K562 (cell line): ENCODE data around the gene YOD1. TPM values are rescaled to one million over a fixed set of nuclear protein-coding genes. Genes with fewer than 3 reads are reported as not detected.

ENCODE experiments used
- BMI1 ChIP-seq: fragments of 150-350 bp; IDR thresholded peaks from 2 replicates; pipeline ENCODE4 v1.6.1; 2014; ENCODE audit warnings: low read length
- BRD9 ChIP-seq: fragments of 450-650 bp; IDR thresholded peaks from 2 replicates; pipeline ENCODE4 v1.6.1; 2018; ENCODE audit warnings: low read depth; ENCODE audit not compliant: partially characterized antibody
- HNRNPLL ChIP-seq: fragments of 200-400 bp; formaldehyde crosslinking; IDR thresholded peaks from 2 replicates; pipeline ENCODE4 v1.6.1; 2017; ENCODE audit warnings: low read length, low read depth, mild to moderate bottlenecking; ENCODE audit not compliant: poor library complexity, severe bottlenecking
- KAT2B ChIP-seq: IDR thresholded peaks from one replicate; pipeline ENCODE4 v1.6.1; 2012; ENCODE audit warnings: low read depth, mild to moderate bottlenecking, control low read depth, inconsistent platforms, low read length, moderate library complexity
- KDM4B ChIP-seq, 2 experiments: fragments of 450-650 bp in 1 of 2; sonication (generic) in 1 of 2; IDR thresholded peaks; 2 replicates each; pipeline ENCODE4 v1.6.1; 2016 to 2017; ENCODE audit warnings: borderline replicate concordance in 2 of 2, antibody characterized with exemption in 1 of 2, low read depth in 1 of 2, mild to moderate bottlenecking in 1 of 2
- KLF16 ChIP-seq: IDR thresholded peaks from 2 replicates; pipeline ENCODE4 v1.6.1; 2016; ENCODE audit warnings: antibody characterized with exemption
- LARP7 ChIP-seq: fragments of 450-650 bp; IDR thresholded peaks from 2 replicates; pipeline ENCODE4 v1.6.1; 2016
- LCOR ChIP-seq: sonication (generic); formaldehyde crosslinking; IDR thresholded peaks from 2 replicates; pipeline ENCODE4 v1.8.0; 2022; ENCODE audit warnings: mild to moderate bottlenecking, missing genetic modification reagents
- MBD2 ChIP-seq: sonication (generic); IDR thresholded peaks from 2 replicates; pipeline ENCODE4 v1.6.1; 2016; ENCODE audit warnings: low read depth, borderline replicate concordance
- NFE2L1 ChIP-seq: fragments of 450-650 bp; IDR thresholded peaks from 2 replicates; pipeline ENCODE4 v1.6.1; 2016; ENCODE audit warnings: missing genetic modification characterization, low read depth, mild to moderate bottlenecking, missing compliant biosample characterization, moderate library complexity, borderline replicate concordance
- NFIX ChIP-seq: fragments of 250-450 bp; sonication (Bioruptor Pico); IDR thresholded peaks from 2 replicates; pipeline ENCODE4 v1.4.0; 2020; ENCODE audit warnings: low read depth, mild to moderate bottlenecking, moderate library complexity
- NUFIP1 ChIP-seq: fragments of 450-650 bp; IDR thresholded peaks from 2 replicates; pipeline ENCODE4 v1.6.1; 2018; ENCODE audit not compliant: partially characterized antibody
- OTX1 ChIP-seq: fragments of 450-650 bp; formaldehyde crosslinking; IDR thresholded peaks from 2 replicates; pipeline ENCODE4 v1.4.0; 2022; ENCODE audit warnings: mild to moderate bottlenecking
- PRMT5 ChIP-seq: sonication (generic); formaldehyde crosslinking; IDR thresholded peaks from 2 replicates; pipeline ENCODE4 v1.5.0; 2020; ENCODE audit warnings: missing genetic modification reagents
- TAF9B ChIP-seq: fragments of 450-650 bp; IDR thresholded peaks from 2 replicates; pipeline ENCODE4 v1.6.1; 2018; ENCODE audit warnings: mild to moderate bottlenecking; ENCODE audit not compliant: partially characterized antibody
- TCF3 ChIP-seq: sonication (generic); formaldehyde crosslinking; IDR thresholded peaks from 2 replicates; pipeline ENCODE4 v1.4.0; 2020; ENCODE audit warnings: mild to moderate bottlenecking, missing genetic modification reagents
- ZC3H4 ChIP-seq: sonication (generic); formaldehyde crosslinking; IDR thresholded peaks from 2 replicates; pipeline ENCODE4 v1.9.0; 2021; ENCODE audit warnings: missing genetic modification reagents, borderline replicate concordance
- ZNF3 ChIP-seq: fragments of 250-450 bp; sonication (Bioruptor Pico); IDR thresholded peaks from 2 replicates; pipeline ENCODE4 v1.5.0; 2021; ENCODE audit warnings: mild to moderate bottlenecking, moderate library complexity
- ZNF830 ChIP-seq: fragments of 250-450 bp; sonication (Bioruptor Pico); IDR thresholded peaks from 2 replicates; pipeline ENCODE4 v1.5.0; 2021; ENCODE audit warnings: mild to moderate bottlenecking
- ZSCAN32 ChIP-seq: fragments of 450-650 bp; formaldehyde crosslinking; IDR thresholded peaks from 2 replicates; pipeline ENCODE4 v1.4.0; 2020; ENCODE audit warnings: mild to moderate bottlenecking, moderate library complexity
- polyA plus RNA-seq, 8 experiments: library from polyadenylated mRNA; depleted of rRNA in 4 of 8; stranded (reverse) in 5 of 8; unstranded in 3 of 8; fragments of >200 nt; fragmentation: Nextera tagmentation in 2 of 8; fragmentation: Illumina TruSeq in 1 of 8; extraction: Ambion mirVana in 2 of 8; extraction: Trizol in 1 of 8; gene quantifications; 2 replicates each; pipeline versions ENCODE4 v1.2.1 to v1.2.3, GENCODE V29; 2011 to 2014; ENCODE audit warnings: inconsistent platforms in 1 of 8, missing spikeins in 1 of 8
- total RNA-seq, 7 experiments: library from RNA; depleted of rRNA in 6 of 7; stranded (reverse); fragments of >200 nt in 6 of 7; fragmentation: Illumina TruSeq in 2 of 7; extraction: Trizol in 2 of 7; gene quantifications; 2 replicates each; pipeline versions ENCODE4 v1.2.1 to v1.2.3, GENCODE V29; 2011 to 2021; ENCODE audit warnings: low replicate concordance in 1 of 7
- TF ChIP-seq, protein P1 (sequence below): sonication (generic); formaldehyde crosslinking; IDR thresholded peaks from 2 replicates; pipeline ENCODE4 v1.8.0; 2022; ENCODE audit warnings: mild to moderate bottlenecking, missing genetic modification reagents, borderline replicate concordance
- TF ChIP-seq, protein P2 (sequence below): fragments of 450-650 bp; IDR thresholded peaks from 2 replicates; pipeline ENCODE4 v1.6.1; 2016; ENCODE audit warnings: mild to moderate bottlenecking
- TF ChIP-seq, protein P3 (sequence below): fragments of 250-450 bp; sonication (Bioruptor Pico); IDR thresholded peaks from 2 replicates; pipeline ENCODE4 v1.8.0; 2022; ENCODE audit warnings: inconsistent platforms

Gene YOD1
- total and polyA plus RNA-seq, 9 of the 15 experiments (the other 6 are each of a cell fraction or from before 2014, with no cell fraction given), result 18.2 to 78.1 (median 46.9) TPM

DNA sequence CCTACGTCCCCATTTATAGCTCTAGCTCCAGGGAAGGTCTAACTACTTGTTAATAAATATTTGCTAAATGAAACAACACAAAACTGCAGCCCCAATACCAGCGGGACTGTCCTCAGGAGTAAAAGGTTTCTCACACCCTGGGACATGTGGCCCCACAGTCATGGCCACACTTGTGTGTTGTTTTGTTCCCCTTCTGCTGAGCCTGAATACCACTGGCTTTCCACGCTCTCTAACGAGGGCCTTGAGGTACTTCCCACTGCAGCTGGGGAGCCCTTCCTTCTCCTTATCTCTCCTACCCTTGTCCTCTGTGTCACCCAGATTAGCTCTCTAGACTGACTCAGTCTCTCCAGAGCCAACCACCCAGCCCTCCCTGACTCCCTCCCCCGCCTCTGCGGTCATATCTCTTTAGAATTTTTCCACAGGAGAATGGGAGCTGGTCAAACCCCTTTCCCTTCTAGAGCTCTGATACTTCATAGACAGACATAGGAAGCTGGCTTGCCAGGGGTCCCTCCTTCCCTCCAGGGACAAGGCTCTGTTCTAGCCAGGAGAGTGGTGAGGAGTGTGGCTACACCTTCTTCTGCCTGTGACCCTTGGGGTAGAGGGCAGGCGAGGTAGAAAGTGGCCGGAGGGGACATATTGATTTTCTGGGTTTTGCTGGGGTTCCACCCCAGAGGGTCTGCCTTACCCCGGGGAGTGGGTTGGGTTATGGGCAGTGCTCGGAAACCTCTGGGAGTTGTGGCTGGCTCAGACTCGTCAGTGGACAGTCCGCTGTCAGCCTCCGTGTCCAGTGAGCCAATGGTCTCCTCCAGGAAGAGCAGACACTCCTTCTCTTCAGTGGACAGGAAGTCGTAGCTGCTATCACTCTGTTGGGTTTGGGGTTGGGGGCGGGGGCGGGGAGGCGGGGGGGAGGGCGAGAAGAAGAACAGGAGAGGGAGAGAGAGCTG lies 26.5 kb downstream of the YOD1 start (continued):
- no peak for TF ChIP-seq ZNF3 (CRISPR knock-in tag)
- peak; percentile 96 for TF ChIP-seq BRD9
- peak; percentile 93 for TF ChIP-seq LCOR
- TF ChIP-seq, protein P1, sequence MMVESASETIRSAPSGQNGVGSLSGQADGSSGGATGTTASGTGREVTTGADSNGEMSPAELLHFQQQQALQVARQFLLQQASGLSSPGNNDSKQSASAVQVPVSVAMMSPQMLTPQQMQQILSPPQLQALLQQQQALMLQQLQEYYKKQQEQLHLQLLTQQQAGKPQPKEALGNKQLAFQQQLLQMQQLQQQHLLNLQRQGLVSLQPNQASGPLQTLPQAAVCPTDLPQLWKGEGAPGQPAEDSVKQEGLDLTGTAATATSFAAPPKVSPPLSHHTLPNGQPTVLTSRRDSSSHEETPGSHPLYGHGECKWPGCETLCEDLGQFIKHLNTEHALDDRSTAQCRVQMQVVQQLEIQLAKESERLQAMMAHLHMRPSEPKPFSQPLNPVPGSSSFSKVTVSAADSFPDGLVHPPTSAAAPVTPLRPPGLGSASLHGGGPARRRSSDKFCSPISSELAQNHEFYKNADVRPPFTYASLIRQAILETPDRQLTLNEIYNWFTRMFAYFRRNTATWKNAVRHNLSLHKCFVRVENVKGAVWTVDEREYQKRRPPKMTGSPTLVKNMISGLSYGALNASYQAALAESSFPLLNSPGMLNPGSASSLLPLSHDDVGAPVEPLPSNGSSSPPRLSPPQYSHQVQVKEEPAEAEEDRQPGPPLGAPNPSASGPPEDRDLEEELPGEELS (CRISPR knock-in tag), result no peak
- TF ChIP-seq NUFIP1, result peak; percentile 97
- TF ChIP-seq, protein P2, sequence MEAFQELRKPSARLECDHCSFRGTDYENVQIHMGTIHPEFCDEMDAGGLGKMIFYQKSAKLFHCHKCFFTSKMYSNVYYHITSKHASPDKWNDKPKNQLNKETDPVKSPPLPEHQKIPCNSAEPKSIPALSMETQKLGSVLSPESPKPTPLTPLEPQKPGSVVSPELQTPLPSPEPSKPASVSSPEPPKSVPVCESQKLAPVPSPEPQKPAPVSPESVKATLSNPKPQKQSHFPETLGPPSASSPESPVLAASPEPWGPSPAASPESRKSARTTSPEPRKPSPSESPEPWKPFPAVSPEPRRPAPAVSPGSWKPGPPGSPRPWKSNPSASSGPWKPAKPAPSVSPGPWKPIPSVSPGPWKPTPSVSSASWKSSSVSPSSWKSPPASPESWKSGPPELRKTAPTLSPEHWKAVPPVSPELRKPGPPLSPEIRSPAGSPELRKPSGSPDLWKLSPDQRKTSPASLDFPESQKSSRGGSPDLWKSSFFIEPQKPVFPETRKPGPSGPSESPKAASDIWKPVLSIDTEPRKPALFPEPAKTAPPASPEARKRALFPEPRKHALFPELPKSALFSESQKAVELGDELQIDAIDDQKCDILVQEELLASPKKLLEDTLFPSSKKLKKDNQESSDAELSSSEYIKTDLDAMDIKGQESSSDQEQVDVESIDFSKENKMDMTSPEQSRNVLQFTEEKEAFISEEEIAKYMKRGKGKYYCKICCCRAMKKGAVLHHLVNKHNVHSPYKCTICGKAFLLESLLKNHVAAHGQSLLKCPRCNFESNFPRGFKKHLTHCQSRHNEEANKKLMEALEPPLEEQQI, result peak; percentile 97
- TF ChIP-seq KDM4B (IDR thresholded peaks at IDR 0.05; ENCODE audit: borderline replicate concordance in 2 of 2, low read depth in 1 of 2), result 0 out of 4 replicates have a peak, but pooled peaks of 1 of the 2 experiments have one; percentile 75
- no peak for TF ChIP-seq PRMT5 (CRISPR knock-in tag)
- TF ChIP-seq OTX1 (CRISPR knock-in tag), result peak; percentile 99
- peak; percentile 62 for TF ChIP-seq NFE2L1
- TF ChIP-seq ZNF830 (CRISPR knock-in tag), result peak; percentile 89; the same call in 1 of the 2 replicates
- no peak; the same call in 1 of the 2 replicates for TF ChIP-seq BMI1
- no peak for TF ChIP-seq HNRNPLL
- peak; percentile 61 for TF ChIP-seq ZSCAN32 (CRISPR knock-in tag)
- TF ChIP-seq LARP7, result peak; percentile 59; the same call in 1 of the 2 replicates
- TF ChIP-seq ZC3H4 (CRISPR knock-in tag), result no peak; the same call in 1 of the 2 replicates
- TF ChIP-seq NFIX (CRISPR knock-in tag), result no peak
- TF ChIP-seq KLF16, result peak; percentile 99
- TF ChIP-seq, protein P3, sequence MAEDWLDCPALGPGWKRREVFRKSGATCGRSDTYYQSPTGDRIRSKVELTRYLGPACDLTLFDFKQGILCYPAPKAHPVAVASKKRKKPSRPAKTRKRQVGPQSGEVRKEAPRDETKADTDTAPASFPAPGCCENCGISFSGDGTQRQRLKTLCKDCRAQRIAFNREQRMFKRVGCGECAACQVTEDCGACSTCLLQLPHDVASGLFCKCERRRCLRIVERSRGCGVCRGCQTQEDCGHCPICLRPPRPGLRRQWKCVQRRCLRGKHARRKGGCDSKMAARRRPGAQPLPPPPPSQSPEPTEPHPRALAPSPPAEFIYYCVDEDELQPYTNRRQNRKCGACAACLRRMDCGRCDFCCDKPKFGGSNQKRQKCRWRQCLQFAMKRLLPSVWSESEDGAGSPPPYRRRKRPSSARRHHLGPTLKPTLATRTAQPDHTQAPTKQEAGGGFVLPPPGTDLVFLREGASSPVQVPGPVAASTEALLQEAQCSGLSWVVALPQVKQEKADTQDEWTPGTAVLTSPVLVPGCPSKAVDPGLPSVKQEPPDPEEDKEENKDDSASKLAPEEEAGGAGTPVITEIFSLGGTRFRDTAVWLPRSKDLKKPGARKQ, result no peak
- no peak for TF ChIP-seq KAT2B
- TF ChIP-seq MBD2, result peak; percentile 91
- peak; percentile 89 for TF ChIP-seq TAF9B
- TF ChIP-seq TCF3 (CRISPR knock-in tag), result peak; percentile 100
